NOMO-1 treated with dmso at 0.1 percent for 144 hours (cell line): ENCODE measurements around the gene GCG.

Experiments used
- DNase-seq: peaks from one replicate; lab custom pipeline; 2025; ENCODE audit not compliant: unreplicated experiment; lab: John Stamatoyannopoulos, UW

Gene GCG

DNA sequence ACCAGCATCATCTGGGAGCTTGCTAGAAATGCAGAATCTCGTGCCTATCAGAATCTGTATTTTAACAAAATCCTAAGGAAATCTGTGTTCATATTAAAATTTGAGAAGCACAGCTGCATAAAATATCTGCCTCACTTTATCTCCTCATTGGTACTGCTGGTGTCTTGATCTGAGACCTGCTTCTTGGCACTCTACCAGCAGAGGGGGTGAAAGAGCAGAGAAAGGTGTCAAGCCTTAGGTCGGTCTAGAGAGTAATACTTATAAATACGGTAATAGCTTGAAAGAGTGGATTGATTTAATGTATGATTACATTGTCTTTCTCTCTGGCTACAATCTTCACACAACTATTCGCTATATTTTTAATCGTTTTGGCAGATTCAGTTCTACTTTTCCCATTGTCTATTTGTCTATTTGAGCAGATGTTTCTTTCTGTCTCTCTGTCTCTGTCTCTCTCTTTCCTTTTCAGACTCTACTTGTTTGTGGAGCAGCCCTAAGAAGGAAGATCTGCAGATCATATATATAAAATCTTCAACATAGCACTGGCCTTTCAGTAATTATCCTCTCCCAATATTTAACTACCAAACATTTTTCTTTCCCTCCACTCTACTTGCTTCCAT is 1.7 kb upstream of the GCG start:
- DNase-seq: peak; percentile 35

DNA sequence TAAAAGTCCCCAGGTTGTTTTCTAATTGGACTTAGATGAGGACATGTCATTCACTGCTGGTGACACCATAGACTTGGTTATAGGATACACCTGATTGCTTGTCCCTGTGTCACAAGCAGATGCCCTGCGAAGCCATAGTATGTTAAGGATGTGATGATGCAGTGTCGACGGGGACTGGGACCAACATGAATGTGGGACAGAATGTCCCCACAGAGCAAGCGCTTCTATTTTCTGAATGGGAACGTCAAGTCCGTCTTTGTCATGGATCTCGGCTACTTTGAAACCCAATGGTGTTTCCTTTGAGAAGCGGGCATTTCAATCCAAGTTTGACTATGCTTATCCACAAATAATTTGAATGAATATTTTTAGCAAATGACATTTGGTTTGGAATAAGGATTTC is 2.1 kb downstream of the GCG start:
- DNase-seq: no peak

DNA sequence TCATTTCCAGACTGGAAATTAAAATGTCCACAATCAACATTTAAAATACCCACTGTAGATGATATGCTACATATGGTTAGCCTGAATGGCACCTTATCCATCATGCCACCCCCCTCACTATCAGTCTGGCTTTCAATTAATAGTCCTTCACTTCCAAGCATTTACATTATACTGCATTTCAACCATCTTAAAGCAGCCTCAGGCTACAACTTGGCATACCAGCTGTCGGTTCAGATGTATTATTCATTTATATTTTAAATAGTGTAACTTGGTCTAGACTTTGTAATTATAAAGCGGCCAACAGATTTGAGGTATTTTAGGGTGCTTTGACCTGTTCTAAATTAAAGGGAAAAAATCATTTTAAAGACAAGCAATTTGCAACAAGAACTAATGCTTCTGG is 2.6 kb downstream of the GCG start:
- no peak for DNase-seq

DNA sequence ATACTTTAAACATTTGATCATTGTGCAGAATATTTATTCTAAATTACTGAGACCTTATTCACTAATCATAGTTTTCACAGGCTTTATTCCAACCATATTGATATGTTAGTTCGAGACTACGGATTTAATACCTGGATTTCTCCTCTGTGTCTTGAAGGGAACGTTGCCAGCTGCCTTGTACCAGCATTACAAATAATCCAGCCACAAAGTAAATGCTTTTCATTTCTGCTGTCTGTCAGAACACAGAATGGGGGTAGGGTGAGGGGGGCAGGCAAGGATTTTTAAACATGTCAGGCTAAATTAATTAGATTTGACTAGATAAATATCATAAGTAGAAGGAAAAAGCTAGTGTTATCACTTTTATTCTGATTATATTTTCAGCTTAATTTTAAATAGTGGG is 3.1 kb downstream of the GCG start:
- no peak for DNase-seq

DNA sequence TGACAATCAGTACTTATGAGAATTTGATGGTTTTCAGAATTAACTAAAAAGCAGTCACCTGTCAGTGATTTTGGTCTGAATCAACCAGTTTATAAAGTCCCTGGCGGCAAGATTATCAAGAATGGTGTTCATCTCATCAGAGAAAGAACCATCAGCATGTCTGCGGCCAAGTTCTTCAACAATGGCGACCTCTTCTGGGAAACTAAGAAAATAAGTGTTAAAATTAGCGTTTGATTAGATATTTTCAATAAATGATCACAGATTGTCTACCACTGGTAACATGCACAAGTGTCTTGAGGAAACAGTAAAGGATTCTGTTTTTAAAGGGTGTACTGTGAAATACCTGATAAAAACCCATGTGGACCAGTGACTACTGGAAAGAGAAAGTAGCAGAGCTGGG is 8.1 kb downstream of the GCG start:
- DNase-seq: no peak

DNA sequence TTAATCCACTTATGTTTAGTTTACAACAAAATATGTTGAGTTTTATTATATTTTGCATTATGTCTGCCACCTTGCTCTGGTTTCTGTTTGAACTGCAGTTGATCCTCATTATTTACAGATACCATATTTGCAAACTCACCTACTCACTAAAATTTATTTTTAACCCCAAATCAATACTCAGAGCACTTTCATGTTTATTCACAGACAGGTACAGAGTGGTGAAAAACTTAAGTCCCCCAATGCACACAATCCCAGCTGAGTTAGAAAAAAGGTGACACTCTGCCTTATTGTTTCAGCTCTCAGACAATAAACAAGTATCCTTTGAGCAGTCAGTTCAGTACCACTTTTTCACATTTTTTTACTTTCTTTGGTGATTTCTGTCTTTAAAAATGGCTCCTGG is 13.7 kb downstream of the GCG start:
- no peak for DNase-seq

DNA sequence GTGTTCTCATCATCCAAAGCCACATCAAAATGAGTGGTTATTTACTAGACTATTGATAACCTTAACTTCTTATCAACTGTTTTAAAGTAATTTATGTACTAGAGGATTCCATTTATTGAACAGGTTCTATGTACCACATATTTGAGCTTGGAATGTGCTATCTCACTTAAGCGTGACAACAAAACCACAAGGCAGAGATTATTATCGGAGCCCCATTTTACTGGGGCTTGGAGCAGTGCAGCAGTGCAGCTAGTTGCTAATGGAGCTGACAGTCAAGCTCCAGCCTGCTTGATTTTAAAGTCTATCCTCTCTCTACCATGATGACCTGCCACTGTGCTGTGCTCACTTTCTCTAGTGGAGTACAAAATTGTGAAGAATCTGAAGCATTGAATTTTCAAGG is 24.6 kb downstream of the GCG start:
- DNase-seq: no peak

DNA sequence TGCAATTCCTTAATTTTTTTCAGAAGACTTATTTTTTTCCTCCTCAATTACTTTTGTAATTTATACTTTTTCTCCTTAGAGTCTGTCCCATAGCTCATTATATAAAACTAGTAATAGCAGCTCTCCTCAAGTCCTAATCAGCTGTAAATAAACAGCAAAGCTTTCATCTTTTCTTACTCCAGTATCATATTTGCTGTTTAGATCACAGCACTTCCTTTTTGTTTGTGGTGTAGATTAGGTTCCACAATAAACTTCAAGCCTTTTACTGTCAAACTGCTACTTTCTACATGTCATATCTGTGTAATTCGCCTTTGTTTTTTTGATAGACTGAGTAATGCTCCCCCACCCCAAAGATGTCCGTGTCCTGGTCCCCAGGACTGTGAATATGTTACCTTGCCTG is 25.5 kb downstream of the GCG start:
- no peak for DNase-seq

DNA sequence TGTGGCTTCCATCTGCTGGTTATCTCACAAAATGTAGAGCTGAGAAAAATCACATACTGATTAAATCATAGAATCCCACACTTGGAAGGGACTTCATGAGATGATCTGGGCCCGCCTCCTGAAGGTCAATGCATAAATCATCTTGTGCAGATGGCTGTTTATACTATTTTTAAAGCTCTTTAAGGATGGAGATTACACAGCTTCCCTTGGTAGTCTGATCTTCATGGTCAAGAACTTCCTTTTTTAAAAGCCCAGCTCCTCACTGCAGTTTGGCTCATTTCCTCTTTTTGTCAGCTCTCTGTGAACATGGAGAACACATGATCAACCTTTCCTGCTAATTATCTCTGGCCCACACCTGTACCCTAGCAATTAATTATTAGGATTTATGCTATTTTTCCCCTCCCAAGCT is 25.9 kb downstream of the GCG start:
- DNase-seq: peak; percentile 87

DNA sequence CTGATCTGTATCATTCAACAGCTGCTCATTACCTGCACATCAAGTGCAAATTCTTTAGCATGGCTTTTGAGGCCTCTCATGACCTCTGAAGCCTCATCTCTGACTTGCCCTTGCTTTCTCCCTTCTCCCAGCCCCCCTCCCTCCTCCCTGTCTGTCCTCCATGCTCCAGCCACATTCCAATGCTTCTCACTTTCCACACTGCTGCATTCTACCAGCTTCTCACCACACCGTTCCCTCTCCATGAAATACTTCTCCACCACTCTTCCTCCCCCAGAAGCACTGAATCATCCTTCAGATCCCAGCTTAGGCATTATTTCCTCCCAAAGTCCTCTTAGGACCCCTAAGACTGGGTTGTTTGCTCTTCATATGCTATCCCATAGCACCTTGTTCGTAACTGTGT is 26.9 kb downstream of the GCG start:
- no peak for DNase-seq

DNA sequence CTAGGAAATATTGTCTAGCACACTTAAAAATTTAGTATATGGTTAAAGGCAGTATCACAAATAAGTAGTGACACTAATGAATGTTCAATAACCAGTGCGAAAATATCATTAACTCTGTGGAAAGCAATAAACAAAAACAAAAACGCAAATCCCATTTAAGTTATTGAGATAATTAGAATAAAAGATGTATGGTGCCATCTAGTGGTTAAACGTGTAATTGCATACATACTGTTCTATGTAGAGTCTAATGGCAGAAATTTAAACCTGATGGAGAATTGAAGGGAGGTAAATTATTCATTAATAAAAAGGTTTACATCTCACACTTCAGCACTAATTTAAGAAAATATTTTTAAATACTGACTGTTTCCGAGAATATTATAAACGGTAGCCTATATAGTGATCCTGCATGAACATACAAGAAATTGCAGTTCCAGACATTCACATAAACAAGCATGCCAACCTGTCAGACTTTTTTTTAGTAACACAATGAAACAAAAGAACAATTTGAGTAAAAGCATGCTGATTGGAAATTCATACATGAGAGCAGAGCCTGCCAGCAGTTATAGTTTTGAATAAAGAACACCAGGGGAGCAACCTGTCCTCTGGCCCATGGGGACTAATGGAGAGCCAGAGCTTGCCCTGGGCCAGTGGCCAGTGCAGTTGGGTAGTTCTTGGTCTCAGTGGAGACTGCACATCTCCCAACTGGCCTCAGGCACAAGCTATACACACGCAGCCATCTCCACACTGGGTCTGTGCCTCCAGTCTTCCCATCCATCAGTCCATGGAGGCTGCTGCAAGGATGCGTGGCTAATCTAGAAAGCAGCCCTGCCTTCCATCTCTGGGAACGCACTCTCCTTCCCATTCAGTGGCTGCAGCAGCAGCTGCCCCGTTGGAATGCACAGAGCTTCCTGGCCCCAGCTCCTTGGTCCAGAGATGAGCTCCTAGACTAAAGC is 28.0 kb downstream of the GCG start:
- no peak for DNase-seq

DNA sequence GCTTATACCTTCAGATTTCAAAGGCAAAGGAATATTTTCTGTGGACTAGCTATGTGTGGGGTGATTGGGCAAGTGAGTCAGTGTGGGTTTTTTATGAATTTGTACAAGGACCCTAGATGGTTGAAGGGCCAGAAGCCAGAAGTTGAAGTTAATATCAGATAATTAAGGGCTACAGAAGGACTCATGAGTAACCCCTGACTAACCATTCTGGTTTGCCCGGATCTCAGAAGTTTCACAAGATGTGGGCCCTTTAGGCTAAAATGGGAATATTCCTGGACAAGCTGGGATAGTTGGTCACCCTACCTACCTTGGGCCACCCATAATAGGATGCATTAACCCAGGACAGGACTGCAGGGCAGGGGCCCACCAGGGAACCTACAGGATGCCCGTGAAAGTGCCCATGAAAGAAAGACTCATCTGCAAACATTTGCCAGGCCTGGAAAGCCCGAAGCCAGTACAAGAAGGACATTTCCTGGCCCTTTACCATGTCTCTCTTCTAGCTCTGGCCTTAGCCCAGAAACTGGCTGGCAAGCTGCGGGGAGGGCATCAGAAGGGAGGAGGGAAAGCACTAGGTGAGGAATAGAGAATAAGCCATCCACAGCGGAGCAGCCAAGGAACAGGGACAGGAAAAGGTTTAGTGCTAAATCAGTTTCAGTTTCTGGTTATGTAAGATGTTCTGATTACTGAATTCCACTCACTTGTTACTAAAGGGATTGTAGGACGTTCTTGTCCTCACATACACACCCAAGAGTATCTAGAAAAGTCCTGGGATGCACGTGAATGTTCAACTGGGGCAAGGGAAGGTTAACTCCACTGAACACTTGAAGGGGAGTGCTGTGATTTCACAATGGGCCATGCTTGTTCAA is 33.6 kb downstream of the GCG start:
- no peak for DNase-seq

DNA sequence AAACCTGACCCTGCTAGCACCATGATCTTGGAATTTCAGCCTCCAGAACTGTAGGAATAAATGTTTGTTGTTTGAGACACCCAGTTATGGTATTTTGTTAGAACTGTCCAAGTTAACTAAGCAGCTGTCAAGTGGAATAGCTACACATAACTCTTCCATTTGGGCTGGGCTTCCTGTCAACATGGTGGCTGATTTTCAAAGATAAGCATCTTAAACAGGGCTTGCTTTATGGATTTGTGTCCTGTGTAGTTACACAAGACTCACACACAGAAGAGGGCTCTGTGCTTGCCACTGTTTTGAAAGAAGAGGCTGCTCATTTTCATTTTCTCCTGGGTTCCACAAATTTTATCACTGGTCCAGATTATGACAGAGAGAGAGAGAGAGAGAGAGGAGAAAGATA is 35.7 kb downstream of the GCG start:
- no peak for DNase-seq

DNA sequence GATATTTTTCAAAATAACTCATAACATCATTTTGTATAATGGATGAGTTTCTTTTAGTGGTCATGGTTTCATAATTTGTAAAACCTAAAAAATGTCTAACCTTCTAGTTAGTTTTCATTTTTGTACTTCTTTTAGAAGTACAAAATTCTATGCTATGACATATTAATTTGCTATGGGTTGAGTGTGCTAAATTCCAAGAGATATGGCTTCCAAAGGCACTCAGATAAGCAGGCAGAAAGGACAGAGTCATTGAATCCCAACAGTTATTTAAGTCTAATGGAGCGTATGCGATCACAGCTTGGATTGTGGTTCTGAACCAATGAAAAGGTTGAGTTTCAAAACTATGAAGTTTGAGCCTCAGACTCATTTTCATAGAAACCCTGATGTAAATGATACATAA is 37.0 kb downstream of the GCG start:
- DNase-seq: no peak

DNA sequence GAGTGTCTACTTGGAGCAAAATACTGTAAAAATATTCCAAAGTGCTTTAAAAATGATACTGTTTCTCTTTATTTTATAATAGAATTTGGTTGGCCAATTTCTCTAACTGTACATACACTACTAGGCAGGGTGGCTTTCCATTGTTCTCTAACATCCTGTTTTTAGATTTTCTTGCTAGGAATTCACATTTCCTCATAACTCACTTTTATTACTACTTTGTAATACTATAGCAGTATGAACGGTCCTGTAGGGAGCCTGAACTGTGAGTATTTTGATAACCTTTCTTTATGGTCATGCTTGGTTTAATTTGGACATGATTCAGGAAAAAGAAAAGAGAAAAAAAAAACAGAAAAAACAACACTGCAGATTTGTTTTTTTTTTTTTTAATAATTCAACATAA is 37.8 kb downstream of the GCG start:
- DNase-seq: no peak

DNA sequence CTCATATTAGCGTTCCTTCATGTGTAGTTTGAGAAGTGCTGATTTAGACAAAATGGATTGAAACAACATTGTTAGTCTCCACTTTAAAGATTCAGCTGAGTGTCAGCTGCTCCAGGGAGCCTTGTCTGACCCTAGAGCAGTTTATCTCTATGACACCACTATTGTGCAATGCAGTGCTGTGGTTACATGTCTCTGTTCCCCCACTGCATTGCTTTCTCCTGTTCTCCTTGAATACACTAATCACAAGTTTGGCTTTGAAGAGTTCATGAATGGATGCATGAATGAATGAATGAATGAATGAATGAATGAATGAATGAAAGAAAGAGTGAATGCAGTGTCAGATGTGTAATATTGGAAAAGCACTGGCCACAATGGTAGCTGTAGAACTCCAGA is 38.3 kb downstream of the GCG start:
- DNase-seq: peak; percentile 31

DNA sequence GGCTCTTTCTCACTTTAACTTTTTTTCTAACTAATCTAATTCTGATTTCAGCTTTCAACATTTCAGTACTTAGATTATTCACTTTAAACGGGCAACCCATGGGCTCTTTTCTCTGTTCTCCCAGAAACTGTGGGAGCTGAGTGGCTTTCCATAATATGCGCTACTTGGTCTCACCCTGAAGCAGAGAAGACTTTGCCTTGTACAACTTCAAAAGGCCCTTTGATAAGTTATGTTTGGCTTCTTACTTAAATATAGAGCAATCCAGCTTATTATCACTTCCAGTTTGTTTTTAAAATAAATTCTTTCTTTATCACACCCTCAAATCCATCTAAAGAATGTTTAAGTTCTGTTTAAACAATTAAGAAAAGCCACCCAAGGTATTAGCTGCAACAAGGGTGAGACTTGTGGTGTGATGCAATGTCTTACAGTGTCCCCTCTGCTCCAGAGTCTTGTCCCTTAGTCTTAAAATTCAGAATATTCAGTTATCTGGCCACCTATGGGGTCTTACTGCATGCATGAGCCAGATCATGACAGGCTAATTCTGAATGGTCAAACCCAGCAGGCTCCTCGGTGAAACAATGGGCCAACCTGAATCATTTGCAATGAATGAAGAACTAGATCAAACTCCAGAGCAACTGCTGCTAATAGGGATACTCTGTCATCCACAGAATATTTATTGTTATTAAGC is 38.8 kb downstream of the GCG start:
- DNase-seq: no peak

DNA sequence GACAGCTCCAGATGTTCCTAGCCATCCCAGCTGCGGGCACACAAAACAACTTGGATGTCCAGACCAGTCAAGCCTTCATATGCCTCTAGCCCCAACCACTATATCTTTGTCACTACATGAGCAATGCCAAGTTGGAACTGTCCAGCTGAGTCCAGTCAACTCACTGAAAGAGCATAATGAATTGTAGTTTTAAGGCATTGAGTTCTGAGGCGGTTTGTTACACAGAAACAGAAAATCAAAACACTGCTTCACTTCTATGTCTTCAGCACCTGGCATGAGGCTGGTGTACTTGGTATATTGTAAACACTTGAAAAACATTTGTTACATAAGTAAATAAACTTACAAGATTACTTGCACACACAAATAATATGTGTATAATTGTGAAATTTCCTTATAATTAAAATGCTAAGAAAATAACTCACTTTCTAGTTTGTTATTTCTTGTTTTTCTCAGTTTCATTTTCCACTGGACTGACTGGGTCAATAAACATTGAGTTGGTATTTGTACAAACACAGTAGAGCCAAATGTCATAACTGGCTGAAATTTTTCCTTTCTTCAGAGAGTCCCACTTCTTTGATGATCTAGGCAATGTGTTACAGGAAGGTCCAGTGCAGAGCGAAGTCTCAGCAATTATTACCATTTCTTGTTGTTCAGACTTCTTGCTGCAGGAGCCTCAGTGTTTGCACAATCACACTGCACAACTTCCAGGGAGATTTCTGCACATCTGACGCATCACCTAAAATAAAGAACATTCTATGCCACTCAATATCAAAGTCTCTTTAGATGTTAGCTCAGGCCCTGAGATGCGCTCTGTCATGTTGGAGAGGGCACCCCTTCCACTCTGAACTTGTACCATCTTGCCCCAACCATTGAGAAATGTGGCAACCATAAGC is 39.8 kb downstream of the GCG start:
- DNase-seq: peak; percentile 3

DNA sequence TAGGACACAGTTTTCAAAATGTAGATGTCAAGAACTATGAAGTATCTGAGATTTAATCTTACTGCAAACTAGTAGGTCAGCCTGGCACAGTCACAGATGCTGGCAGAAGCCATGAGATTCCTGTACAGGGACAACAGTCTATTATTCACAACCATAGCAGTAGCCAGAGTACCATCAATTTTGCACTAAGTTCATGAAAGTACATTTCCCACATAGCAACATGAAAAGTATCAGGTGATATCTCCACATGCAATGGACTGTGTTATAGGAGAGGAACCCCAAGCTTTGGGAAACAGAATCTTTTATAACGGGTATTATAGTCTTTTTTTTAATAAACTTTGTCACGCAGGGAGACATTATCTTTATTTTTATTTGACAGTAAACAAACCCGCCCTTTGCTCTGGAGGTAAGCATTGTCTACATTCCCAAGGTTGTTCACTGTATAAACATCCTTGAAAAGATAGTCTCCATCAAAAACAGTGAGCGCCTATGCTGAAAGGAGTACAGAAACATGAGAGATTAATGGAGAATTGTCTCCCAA is 44.6 kb downstream of the GCG start:
- no peak for DNase-seq

DNA sequence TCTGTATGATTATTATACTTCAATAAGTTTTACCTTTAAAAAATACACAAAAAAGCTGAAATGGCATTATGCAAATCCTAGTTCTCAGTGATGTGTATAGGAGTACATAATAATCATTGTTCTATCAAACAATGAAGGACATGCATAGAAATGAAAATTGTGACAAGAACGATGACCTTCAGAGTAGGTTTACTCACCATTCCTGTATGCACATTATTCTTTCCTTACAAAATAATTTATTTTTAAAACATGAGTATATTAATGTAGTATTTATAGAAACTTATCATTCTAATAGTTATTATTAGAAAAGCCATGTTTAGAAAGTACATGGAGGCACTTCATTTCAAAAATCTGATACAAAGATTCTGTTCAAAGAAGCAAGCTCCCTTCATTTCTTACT is 45.3 kb downstream of the GCG start:
- DNase-seq: no peak
